DMS79 treated with DMSO at 0.1 percent for 48 hours (cell line): Measurements from ENCODE around the gene TANGO6.
"Not testable (repeated sequence)": the region's sequence is repeated elsewhere in the genome, so short reads cannot be mapped to it uniquely, and the experiment has no call there.

ENCODE experiments used
- DNase-seq: peaks from one replicate; lab custom pipeline; 2025; lab: John Stamatoyannopoulos, UW

Gene TANGO6

DNA sequence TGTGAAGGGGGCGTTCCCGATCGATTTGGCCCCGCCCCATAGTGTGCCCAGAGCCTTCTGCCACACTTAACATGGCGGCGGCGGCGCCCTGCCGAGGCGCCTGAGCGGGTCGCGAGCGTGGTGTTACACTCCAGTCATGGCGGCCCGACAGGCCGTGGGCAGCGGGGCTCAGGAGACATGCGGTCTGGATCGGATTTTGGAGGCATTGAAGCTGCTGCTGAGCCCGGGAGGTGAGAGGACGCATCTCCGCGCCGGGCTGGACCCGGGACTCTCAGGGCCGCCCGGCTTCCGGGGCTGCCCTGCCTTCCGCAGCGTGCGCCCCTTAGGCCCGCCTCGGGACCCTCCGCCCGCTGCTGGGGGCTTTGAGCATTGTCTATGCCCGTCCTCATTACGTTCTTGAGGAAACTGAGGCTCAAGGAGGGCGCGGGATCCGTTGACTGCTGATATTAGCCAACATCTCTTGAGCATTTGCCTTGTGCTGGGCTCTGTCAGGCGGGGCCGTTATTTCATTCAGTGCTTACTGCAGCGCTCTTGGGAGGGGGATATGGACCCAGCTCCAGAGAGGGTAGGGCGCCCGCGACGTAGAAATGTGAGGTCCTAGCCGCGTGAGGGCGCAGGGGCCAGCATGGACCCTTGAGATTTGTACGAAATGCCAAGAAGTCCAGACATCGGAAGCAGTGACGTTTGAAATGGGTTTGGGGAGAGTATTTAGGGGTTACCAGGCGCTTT is at the start of gene TANGO6:
Gene TANGO6 (plus strand): TSS at position 50 of the 729 bp plus-strand sequence. CDS start 87 bp downstream, at position 137.
- DNase-seq: peak; percentile 74

DNA sequence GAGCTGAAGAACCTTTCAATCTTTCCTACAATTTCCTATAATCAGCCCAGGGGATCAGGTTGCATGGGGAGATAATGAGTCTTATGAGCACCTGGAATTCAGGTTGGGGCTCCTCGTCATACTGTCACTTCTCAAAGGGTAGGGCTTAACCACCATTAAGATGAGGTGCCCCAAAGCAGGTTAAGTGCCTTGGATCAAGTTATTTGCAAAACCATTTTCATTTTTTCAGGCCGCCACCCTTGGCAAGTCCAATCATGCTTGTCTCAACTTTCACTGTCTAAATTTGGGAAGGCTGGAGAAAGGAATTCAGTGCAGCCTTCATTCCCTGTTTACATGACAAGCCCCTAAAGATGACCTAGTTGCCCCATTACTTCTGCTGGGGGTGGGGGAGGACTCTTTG is 44.9 kb upstream of the TANGO6 start:
- peak; percentile 37 for DNase-seq

DNA sequence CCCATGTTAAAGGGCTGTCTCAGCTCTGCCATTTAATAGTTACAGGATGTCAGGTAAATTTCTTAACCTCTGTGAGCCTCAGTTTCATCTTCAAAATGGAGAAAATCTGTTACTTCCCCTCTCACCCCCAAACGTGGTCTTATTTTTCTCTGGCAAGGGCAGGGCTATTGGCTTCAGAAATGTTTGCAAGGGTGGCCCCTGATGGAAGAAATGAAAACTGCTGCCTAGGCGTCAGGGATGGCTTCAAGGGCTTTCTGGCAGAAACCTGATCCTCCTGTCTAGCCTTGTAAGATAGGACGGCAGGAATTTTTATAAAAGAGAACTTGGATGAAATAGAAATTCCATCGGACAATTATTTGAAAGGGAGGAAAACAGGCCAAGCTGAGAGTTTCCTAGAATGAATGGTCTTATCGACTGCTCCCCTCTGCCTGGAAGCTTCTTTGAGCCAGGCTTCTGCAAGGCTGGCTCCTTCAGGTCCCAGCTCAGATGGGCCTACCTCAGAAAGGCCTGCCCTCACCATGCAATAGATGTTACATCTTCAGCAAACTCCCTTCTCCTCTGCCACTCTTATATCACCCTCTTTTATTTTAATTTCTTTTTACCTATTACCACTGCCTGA is 43.0 kb upstream of the TANGO6 start:
- DNase-seq: peak; percentile 74

DNA sequence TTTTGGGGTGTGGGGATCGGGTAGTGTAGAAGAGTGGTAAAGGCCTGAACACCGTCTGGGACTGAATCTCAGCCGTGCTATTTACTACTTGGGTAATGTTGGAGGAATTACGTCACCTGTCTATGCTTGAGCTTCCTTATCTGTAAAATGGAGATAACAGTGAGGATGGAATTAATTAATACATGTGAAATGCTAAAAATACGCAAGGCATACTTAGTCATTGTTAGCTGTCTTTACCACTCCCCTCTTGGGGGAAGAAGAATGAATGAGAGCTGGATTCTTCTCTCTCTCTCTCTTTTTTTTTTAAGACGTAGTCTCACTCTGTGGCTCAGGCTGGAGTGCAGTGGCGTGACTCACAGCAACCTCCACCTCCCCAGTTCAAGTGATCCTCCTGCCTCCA is 41.1 kb upstream of the TANGO6 start:
- no peak for DNase-seq

DNA sequence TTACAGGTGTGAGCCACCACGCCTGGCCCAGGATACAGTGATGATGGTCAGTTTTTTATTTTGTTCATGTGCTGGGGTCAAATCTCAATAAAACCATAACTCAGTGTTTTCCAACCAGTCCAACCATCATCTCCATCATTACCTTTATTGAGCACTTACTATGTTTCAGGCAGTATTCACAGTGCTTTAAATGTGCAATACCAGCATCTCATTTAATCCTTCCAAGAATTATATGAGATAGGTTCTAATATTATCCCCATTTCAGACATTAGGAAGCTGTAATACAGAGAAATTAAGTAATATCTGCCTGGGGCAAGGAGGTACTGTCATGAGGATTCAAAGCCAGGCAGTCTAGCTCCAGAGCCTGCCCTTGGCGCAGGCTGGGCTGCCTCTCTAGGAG is 36.9 kb upstream of the TANGO6 start:
- no peak for DNase-seq

DNA sequence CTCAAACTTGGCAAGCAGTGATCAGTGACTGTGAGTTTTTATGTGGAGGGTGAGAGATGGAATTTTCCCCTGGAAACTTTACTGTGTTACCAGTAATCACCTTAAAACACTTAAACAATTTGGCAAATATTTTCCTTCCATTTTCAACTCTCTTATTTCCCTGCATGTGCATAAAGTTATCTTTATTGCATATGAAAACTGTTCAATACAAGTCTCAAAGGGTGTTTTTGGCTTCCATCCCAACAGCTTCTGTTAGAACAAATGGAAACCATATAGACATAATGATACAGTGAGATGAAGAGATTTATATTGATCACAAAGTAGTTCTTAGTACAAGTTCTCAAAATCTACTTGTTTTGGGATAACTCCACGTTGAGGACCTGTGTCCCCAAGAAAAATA is 36.4 kb upstream of the TANGO6 start:
- DNase-seq: no peak

DNA sequence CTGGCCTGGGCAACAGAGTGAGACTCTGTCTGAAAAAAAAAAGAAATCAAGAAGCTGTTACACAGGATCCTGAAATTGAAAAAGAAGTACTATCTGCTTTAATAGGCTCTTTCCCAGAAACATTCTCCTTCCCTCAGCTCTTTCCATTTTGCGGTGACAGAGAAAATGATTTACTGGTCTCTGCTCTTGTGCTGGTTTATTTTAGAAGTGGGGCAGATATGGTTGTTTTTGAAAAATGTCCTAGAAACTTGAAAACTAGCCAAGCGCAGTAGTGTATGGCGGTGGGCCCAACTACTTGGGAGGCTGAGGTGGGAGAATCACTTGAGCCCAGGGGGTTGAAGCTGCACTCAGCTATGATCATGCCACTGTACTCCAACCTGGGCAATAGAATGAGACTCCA is 28.8 kb upstream of the TANGO6 start:
- DNase-seq: no peak

DNA sequence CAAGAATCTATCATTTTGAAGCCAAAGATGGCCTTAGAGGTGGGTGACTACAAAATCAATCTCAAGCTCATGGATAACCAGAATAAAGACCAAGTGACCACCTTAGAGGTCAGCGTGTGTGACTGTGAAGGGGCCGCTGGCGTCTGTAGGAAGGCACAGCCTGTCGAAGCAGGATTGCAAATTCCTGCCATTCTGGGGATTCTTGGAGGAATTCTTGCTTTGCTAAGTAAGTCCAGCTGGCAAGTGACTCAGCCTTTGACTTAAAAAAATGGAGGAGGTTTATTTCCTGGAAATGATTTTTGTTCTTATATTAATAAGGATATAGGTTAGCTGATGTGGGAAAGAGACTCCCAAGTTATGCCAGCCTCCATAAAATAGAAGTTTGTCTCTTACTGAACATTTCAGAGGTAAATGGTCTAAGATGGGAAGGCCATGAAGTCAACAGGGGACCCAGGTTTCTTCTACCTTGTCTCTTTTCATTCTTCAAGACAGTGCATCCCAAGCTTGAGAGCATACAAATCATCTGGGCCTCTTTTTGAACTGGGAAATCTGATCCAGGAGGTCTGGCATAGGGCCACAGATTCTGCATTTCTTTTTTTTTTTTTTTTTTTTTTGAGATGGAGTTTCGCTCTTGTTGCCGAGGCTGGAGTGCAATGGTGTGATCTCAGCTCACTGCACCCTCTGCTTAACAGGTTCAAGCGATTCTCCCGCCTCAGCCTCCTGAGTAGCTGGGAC is 19.8 kb upstream of the TANGO6 start:
- no peak for DNase-seq

DNA sequence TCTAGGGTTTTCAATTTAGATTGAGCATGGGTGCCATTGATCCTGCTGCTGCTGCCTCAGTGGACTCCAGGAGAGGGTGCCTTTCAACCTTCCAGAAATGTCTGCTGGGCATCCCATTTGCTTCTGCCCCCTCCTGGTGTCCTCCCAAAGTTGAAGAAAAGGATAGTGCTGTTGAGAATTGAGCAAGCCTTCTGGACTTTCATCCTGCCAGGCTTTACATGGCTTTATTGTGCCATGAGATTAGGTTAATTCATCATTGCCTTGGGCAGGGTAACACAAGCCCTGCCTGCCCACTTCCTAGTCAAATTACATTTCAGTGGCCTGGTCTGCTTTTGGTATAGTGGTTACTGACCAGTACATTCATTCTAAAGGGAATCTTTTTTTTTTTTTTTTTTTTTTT is 17.9 kb upstream of the TANGO6 start:
- DNase-seq: no peak

DNA sequence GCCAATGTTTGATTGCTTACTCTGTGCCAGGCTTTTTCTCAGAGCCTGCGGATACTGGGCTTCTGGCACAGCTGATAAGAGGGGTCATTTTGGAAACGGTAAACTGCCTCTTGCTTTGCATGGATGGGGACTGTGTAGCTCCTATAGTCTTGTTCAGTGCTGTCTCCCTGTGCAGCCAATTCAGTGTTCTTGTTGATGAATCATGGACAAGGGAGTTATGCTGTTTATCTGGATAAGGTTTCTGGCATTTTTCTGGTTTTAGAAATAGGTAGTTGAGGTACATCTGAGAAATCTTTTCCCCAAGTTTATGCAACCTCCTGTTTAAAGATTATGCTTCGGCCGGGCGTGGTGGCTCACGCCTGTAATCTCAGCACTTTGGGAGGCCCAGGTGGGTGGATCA is 16.7 kb upstream of the TANGO6 start:
- no peak for DNase-seq

DNA sequence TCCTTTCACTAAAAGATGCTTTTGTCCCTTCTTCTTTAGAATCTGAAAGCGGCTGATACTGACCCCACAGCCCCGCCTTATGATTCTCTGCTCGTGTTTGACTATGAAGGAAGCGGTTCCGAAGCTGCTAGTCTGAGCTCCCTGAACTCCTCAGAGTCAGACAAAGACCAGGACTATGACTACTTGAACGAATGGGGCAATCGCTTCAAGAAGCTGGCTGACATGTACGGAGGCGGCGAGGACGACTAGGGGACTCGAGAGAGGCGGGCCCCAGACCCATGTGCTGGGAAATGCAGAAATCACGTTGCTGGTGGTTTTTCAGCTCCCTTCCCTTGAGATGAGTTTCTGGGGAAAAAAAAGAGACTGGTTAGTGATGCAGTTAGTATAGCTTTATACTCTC is 10.1 kb upstream of the TANGO6 start:
- no peak for DNase-seq

DNA sequence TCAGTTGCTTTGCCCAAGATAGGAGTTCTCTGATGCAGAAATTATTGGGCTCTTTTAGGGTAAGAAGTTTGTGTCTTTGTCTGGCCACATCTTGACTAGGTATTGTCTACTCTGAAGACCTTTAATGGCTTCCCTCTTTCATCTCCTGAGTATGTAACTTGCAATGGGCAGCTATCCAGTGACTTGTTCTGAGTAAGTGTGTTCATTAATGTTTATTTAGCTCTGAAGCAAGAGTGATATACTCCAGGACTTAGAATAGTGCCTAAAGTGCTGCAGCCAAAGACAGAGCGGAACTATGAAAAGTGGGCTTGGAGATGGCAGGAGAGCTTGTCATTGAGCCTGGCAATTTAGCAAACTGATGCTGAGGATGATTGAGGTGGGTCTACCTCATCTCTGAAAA is 8.8 kb upstream of the TANGO6 start:
- no peak for DNase-seq

DNA sequence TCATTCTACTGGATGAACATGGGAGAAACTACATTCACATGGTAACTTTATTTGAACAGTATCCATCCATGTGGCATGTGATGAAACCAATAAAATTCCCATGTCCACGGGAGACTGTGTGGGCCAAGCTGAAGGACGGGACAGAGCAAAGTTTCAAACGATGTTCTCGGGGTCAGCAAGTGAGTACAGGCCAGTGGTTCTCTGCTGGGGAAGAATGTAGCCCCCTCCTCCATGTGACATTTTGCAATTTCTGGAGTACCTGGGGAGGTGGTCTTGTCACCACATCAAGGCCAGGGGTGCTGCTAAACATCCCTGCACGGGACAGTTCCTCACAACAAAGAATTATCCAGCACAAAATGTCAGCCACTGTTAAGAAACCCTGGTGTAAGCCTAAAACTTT is 7.4 kb upstream of the TANGO6 start:
- DNase-seq: no peak

DNA sequence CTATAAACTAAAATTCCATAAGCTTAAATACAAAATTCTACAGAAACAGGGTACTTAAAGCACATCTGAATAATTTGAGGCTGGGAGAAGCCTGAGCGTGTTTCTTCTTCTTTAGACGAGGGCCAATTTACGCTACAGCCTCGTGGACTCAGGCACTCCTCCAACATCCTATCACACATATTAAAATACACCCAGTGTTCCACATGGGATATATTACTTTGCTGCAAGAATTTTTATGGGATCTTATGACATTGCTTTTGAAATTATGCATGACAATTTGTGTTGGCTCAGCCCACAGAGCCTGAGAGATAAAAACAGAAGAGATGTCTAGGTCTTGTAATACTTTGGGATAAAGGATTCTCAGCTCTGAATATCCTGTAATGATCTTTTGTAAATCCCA is 3.5 kb upstream of the TANGO6 start:
- no peak for DNase-seq

DNA sequence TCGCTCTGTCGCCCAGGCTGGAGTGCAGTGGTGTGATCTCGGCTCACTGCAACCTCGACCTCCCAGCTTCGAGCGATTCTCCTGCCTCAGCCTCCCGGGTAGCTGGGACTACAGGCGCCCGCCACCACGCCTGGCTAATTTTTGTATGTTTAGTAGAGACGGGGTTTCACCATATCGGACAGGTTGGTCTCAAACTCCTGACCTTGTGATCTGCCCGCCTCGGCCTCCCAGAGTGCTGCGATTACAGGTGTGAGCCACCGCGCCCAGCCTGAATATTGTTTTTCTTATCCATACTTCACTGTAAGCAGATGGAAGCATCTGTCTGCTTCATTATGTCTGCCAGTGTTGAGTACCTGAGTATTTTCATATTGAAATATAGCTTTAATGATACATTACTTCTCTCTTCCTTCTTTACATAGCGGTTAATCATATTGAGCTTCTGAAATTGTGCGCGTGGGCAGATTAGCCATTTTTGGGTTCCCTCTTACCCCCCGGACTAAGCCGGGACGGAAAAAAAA is 308 bp upstream of the TANGO6 start:
- DNase-seq: not testable (repeated sequence)

DNA sequence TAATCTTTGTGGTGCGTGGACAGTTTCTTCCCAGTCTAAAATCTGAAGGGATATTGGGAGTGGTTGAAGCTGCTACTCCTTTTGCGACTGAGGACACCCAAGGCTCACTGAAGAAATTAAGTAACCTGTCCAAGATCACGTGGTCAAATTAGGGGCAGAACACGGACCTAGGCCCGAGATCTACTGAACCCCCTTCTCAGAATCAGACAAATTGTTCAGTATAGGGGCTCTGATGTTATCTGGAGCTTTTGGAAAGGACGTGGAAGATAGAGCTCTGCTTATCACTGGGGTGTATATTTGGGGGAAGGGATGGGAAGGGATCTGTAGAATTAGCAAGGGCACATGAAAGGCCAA is 857 bp downstream of the TANGO6 start:
- DNase-seq: no peak

DNA sequence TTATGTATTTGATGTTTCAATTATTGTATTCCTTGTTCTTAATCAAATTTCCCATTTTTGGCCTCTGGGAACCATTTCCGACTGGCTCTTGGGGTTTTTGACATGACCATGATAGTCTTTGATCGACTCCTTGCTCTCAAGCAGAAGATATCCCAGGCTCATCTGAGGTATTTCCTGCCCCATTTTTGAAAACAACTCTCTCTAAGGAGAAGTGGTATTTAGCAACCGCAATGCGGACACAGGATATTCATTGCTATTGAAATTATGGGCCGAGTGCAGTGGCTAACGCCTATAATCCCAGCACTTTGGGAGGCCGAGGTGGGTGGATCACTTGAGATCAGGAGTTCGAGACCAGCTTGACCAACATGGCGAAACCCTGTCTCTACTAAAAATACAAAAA is 5.5 kb downstream of the TANGO6 start:
- no peak for DNase-seq

DNA sequence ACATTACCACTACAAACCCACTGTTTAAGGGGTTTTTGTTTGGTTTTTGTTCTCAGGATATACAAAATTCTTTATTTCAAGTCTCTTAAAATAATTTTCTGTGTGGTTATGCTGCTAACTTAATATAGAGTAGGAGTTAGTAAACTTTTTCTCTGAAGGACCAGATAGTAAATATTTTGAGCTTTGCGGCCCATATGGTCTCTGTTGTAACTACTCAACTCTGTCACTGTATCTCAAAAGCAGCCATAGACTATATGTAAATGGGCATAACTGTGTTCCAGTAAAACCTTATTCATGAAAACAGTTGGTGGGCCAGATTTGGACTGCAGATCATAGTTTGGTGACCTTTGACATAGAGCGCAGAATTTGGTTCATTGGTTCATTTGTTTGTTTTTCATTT is 7.2 kb downstream of the TANGO6 start:
- DNase-seq: no peak

DNA sequence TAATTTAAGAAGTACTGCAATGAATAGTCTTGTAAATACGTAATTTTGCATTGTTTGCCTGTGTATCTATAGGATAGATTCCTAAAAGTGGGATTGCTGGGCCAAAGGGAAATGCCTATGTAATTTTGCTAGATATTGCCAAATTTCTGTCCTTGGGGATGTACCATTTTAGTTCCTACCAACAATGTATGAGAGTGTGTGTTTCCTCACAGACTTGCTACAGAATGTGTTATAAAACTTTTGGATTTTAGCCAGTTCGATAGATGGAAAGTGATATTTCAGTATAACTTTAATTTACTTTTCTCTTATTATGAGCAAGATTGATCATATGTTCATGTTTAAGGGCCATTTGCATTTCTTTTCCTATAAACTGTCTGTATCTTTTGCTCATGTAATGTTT is 8.3 kb downstream of the TANGO6 start:
- DNase-seq: no peak

DNA sequence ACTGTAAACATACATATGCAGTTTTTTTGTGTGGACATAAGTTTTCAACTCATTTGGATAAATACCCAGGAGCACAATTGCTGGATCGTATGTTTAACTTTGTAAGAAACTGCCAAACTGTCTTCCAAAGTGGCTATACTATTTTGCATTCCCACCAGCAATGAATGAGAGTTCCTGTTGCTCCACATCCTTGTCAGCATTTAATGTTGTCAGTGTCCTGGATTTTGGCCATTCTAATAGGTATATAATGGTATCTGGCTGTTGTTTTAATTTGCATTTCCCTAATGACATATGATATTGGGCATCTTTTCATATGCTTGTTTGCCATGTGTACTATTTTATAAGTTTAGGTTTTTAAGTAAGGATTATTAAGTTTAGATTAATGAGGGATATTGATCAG is 14.1 kb downstream of the TANGO6 start:
- no peak for DNase-seq

DNA sequence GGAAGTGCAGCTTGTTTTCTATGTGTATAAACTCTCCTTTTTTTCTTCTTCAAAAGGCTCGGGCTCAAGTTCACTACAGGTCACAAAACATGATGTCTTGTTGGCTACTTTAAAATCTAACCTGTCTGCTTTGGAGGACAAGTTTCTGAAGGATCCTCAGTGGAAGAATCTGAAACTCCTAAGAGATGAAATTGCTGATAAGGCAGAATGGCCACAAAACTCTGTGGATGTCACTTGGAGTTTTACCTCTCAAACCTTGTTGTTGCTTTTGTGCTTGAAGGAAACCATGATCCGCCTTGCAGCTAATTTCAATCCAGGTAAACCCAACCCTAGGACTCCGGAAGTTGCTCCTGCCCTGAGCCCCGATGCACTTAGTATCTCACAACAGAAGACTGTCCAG is 16.5 kb downstream of the TANGO6 start:
- no peak for DNase-seq

DNA sequence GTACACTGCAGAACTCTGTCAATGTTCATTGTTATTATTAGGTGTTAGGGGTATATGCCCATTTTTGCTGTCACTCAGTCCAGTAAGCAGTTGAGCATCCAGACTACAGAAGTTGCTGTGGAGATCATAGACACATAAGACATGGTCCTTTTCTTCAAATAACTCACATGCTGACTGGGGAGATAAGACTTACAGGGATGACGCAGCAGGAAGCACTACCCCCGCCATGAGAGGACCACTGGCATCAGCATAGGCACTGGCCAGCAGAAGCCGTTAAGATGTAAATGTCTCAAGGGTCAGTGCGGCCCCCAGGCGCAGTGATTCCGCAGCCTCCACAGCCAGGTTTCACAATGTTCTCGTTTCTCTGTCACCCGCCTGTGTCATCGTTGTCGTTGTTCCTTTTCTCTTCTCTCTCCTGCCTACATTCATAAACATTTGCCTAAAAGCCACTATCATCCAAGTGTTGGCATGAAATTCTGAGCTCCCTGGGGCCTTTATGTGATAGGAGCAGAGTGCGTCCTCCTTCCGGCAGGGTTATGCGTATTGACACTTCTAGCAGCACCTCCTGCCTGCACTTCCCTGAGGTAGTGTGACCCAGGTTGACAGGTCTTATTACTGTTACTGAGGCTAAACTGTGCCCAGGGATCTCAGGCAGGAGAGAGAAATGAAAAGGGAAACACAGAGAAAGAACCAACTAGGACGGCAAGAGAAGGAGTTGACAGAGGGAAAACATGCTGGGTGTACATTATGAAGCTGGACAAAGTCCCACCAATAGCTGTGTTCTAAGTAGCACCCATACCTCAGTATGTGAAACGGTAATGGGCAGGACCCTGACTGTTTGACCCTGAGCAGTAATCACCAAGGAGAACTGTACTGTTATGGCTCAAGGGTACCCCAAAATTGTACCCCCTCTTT is 17.9 kb downstream of the TANGO6 start:
- no peak for DNase-seq
